K562 (cell line): ENCODE measurements around the gene MED15. TPM values are rescaled to one million over a fixed set of nuclear protein-coding genes. Genes with fewer than 3 reads are reported as not detected.

Experiments
- ATF1 ChIP-seq, 2 experiments: fragments of 450-650 bp in 1 of 2; IDR thresholded peaks; 2 replicates each; pipeline ENCODE4 v1.6.1; 2016; ENCODE audit warnings: missing compliant biosample characterization in 1 of 2, missing genetic modification characterization in 1 of 2
- CAMTA2 ChIP-seq: fragments of 250-450 bp; sonication (Bioruptor Pico); conservative IDR thresholded peaks from 2 replicates; pipeline ENCODE4 v1.5.1; 2022
- CBX3 ChIP-seq, 2 experiments: IDR thresholded peaks; 1 replicate in 1 of 2; 2 replicates in 1 of 2; pipeline ENCODE4 v1.6.1; 2012; ENCODE audit warnings: inconsistent platforms in 2 of 2, low read length in 2 of 2, borderline replicate concordance in 1 of 2, control low read depth in 1 of 2
- E2F3 ChIP-seq: fragments of 250-450 bp; sonication (Bioruptor Pico); IDR thresholded peaks from 2 replicates; pipeline ENCODE4 v1.4.0; 2020; ENCODE audit warnings: mild to moderate bottlenecking
- EP300 ChIP-seq: IDR thresholded peaks from 2 replicates; pipeline ENCODE4 v1.6.1; 2012; ENCODE audit warnings: low read length, improper control_type of control experiment
- FOXM1 ChIP-seq, 2 experiments: fragments of 450-650 bp in 1 of 2; sonication (generic) in 1 of 2; formaldehyde crosslinking in 1 of 2; IDR thresholded peaks; 2 replicates each; pipeline versions ENCODE4 v1.6.1 to v1.9.0; 2017 to 2022; ENCODE audit warnings: low read depth in 2 of 2, mild to moderate bottlenecking in 2 of 2, missing genetic modification reagents in 1 of 2, moderate library complexity in 1 of 2
- FOXO4 ChIP-seq: fragments of 450-650 bp; formaldehyde crosslinking; IDR thresholded peaks from 2 replicates; pipeline ENCODE4 v1.4.0; 2020; ENCODE audit warnings: mild to moderate bottlenecking, moderate library complexity
- PTBP1 ChIP-seq: fragments of 200-400 bp; formaldehyde crosslinking; IDR thresholded peaks from 2 replicates; pipeline ENCODE4 v1.6.1; 2017; ENCODE audit warnings: low read depth, low read length
- TCF3 ChIP-seq: sonication (generic); formaldehyde crosslinking; IDR thresholded peaks from 2 replicates; pipeline ENCODE4 v1.4.0; 2020; ENCODE audit warnings: mild to moderate bottlenecking, missing genetic modification reagents
- ZBTB11 ChIP-seq, 3 experiments: fragments of 200-800 bp in 1 of 3; fragments of 250-450 bp in 1 of 3; fragments of 450-650 bp in 1 of 3; sonication (Bioruptor Pico) in 1 of 3; sonication (Bioruptor generic) in 1 of 3; formaldehyde crosslinking in 1 of 3; IDR thresholded peaks; 2 replicates each; pipeline versions ENCODE4 v1.6.1 to v1.8.0; 2016 to 2022; ENCODE audit warnings: mild to moderate bottlenecking in 2 of 3, missing genetic modification characterization in 2 of 3, missing compliant biosample characterization in 1 of 3, moderate library complexity in 1 of 3
- ZEB2 ChIP-seq: fragments of 450-650 bp; IDR thresholded peaks from 2 replicates; pipeline ENCODE4 v1.6.1; 2016
- ZNF12 ChIP-seq: sonication (generic); formaldehyde crosslinking; IDR thresholded peaks from 2 replicates; pipeline ENCODE4 v1.4.0; 2020; ENCODE audit warnings: mild to moderate bottlenecking, missing genetic modification reagents
- ZNF165 ChIP-seq: fragments of 250-450 bp; sonication (Bioruptor Pico); IDR thresholded peaks from 2 replicates; pipeline ENCODE4 v1.4.0; 2020; ENCODE audit warnings: borderline replicate concordance
- ZNF174 ChIP-seq: fragments of 250-450 bp; sonication (Bioruptor Pico); IDR thresholded peaks from 2 replicates; pipeline ENCODE4 v1.4.0; 2020; ENCODE audit warnings: mild to moderate bottlenecking
- ZNF57 ChIP-seq: fragments of 450-650 bp; formaldehyde crosslinking; IDR thresholded peaks from 2 replicates; pipeline ENCODE4 v1.4.0; 2020; ENCODE audit warnings: mild to moderate bottlenecking, moderate library complexity
- ZNF764 ChIP-seq: fragments of 250-450 bp; sonication (Bioruptor Pico); IDR thresholded peaks from 2 replicates; pipeline ENCODE4 v1.4.0; 2020; ENCODE audit warnings: low read depth, mild to moderate bottlenecking, moderate library complexity
- polyA plus RNA-seq, 8 experiments: library from polyadenylated mRNA; depleted of rRNA in 4 of 8; stranded (reverse) in 5 of 8; unstranded in 3 of 8; fragments of >200 nt; fragmentation: Nextera tagmentation in 2 of 8; fragmentation: Illumina TruSeq in 1 of 8; extraction: Ambion mirVana in 2 of 8; extraction: Trizol in 1 of 8; gene quantifications; 2 replicates each; pipeline versions ENCODE4 v1.2.1 to v1.2.3, GENCODE V29; 2011 to 2014; ENCODE audit warnings: inconsistent platforms in 1 of 8, missing spikeins in 1 of 8
- total RNA-seq, 7 experiments: library from RNA; depleted of rRNA in 6 of 7; stranded (reverse); fragments of >200 nt in 6 of 7; fragmentation: Illumina TruSeq in 2 of 7; extraction: Trizol in 2 of 7; gene quantifications; 2 replicates each; pipeline versions ENCODE4 v1.2.1 to v1.2.3, GENCODE V29; 2011 to 2021; ENCODE audit warnings: low replicate concordance in 1 of 7
- TF ChIP-seq, protein P1 (sequence below): IDR thresholded peaks from 2 replicates; pipeline ENCODE4 v1.6.1; 2012; ENCODE audit warnings: low read depth, low read length, improper control_type of control experiment, borderline replicate concordance
- TF ChIP-seq, protein P2 (sequence below): fragments of 450-650 bp; conservative IDR thresholded peaks from 2 replicates; pipeline ENCODE4 v1.6.1; 2016; ENCODE audit warnings: missing genetic modification characterization, low read depth, mild to moderate bottlenecking, control low read depth, missing compliant biosample characterization

The MED15 gene
- total and polyA plus RNA-seq, 9 of the 15 experiments (the other 6 are each of a cell fraction or from before 2014, with no cell fraction given) = 4.0 to 271 (median 60.1) TPM

- TF ChIP-seq ATF1 (CRISPR knock-in tag; IDR thresholded peaks at IDR 0.05) = no peak
- no peak for TF ChIP-seq ATF1 (tag; IDR thresholded peaks at IDR 0.05)
- TF ChIP-seq, protein P1, sequence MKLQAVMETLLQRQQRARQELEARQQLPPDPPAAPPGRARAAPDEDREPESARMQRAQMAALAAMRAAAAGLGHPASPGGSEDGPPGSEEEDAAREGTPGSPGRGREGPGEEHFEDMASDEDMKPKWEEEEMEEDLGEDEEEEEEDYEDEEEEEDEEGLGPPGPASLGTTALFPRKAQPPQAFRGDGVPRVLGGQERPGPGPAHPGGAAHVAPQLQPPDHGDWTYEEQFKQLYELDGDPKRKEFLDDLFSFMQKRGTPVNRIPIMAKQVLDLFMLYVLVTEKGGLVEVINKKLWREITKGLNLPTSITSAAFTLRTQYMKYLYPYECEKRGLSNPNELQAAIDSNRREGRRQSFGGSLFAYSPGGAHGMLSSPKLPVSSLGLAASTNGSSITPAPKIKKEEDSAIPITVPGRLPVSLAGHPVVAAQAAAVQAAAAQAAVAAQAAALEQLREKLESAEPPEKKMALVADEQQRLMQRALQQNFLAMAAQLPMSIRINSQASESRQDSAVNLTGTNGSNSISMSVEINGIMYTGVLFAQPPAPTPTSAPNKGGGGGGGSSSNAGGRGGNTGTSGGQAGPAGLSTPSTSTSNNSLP = no peak
- TF ChIP-seq FOXM1 (IDR thresholded peaks at IDR 0.05; ENCODE audit: low read depth) = no peak
- no peak for TF ChIP-seq FOXM1 (CRISPR knock-in tag; IDR thresholded peaks at IDR 0.05; ENCODE audit: low read depth)
- TF ChIP-seq E2F3 (CRISPR knock-in tag) = 0 out of 2 replicates have a peak, but pooled peaks have one; percentile 48
- TF ChIP-seq ZNF57 (CRISPR knock-in tag) = 0 out of 2 replicates have a peak, but pooled peaks have one; percentile 25
- TF ChIP-seq FOXO4 (CRISPR knock-in tag) = peak; percentile 48; the same call in 1 of the 2 replicates
- TF ChIP-seq, protein P2, sequence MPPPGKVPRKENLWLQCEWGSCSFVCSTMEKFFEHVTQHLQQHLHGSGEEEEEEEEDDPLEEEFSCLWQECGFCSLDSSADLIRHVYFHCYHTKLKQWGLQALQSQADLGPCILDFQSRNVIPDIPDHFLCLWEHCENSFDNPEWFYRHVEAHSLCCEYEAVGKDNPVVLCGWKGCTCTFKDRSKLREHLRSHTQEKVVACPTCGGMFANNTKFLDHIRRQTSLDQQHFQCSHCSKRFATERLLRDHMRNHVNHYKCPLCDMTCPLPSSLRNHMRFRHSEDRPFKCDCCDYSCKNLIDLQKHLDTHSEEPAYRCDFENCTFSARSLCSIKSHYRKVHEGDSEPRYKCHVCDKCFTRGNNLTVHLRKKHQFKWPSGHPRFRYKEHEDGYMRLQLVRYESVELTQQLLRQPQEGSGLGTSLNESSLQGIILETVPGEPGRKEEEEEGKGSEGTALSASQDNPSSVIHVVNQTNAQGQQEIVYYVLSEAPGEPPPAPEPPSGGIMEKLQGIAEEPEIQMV = no peak
- 0 out of 6 replicates have a peak, but pooled peaks of 1 of the 3 experiments have one; percentile 30 for TF ChIP-seq ZBTB11 (CRISPR knock-in tag; IDR thresholded peaks at IDR 0.05)
- TF ChIP-seq CBX3 (IDR thresholded peaks at IDR 0.05; ENCODE audit: borderline replicate concordance in 1 of 2, low read length in 2 of 2) = no peak
- TF ChIP-seq ZNF174 (CRISPR knock-in tag) = no peak
- TF ChIP-seq TCF3 (CRISPR knock-in tag) = no peak
- no peak for TF ChIP-seq EP300
- no peak for TF ChIP-seq CAMTA2 (CRISPR knock-in tag)
- TF ChIP-seq ZNF165 (CRISPR knock-in tag) = no peak
- TF ChIP-seq PTBP1 = no peak
- TF ChIP-seq ZEB2 = no peak
- peak; percentile 80; the same call in 1 of the 2 replicates for TF ChIP-seq ZNF12 (CRISPR knock-in tag)
- 0 out of 2 replicates have a peak, but pooled peaks have one; percentile 65 for TF ChIP-seq ZNF764
Observed at GRCh38 chr22:20615533-20616450, 108.4 kb downstream of the MED15 start (continued).
